H1 (cell line): ENCODE measurements around the gene ZNF425. TPM values are rescaled to one million over a fixed set of nuclear protein-coding genes. Genes with fewer than 3 reads are reported as not detected.

Experiments
- CTCF ChIA-PET: fragments of 300-600 bp; sonication (Branson Sonifier 250); formaldehyde crosslinking; loops from one replicate; lab custom pipeline; 2021; ENCODE audit not compliant: partially characterized antibody; lab: Charles Lee
- POLR2A ChIA-PET: fragments of 300-600 bp; sonication (Branson Sonifier 250); formaldehyde crosslinking; loops from one replicate; lab custom pipeline; 2021; ENCODE audit warnings: inconsistent platforms; ENCODE audit not compliant: partially characterized antibody; lab: Charles Lee
- DNase-seq, 2 experiments: peaks; one replicate each; pipeline versions ENCODE4 v3.0.0 to v3.0.0-alpha.2; 2010 to 2022; ENCODE audit warnings: low spot score in 2 of 2, low read depth in 1 of 2, mixed read lengths in 1 of 2
- FAIRE-seq: peaks from 2 replicates; lab custom pipeline; 2011; peaks lifted over from hg19 to GRCh38; lab: Jason Lieb, UNC
- H2AFZ ChIP-seq: 2 replicates; pipeline ENCODE4 v1.8.1; 2012; ENCODE audit warnings: low read length, inconsistent platforms
- H2AK5ac ChIP-seq: 2 replicates; pipeline ENCODE4 v1.6.1; 2013; ENCODE audit warnings: low read depth, low read length
- H2BK120ac ChIP-seq: replicated peaks from 2 replicates; pipeline ENCODE3; 2013; ENCODE audit warnings: low read depth, low read length, inconsistent platforms
- H2BK12ac ChIP-seq: 2 replicates; pipeline ENCODE4 v1.6.1; 2013; ENCODE audit warnings: low read depth, low read length
- H2BK15ac ChIP-seq: 2 replicates; pipeline ENCODE4 v1.6.1; 2013; ENCODE audit warnings: low read length
- H2BK20ac ChIP-seq: 2 replicates; pipeline ENCODE4 v1.6.1; 2013; ENCODE audit warnings: low read length
- H2BK5ac ChIP-seq: 2 replicates; pipeline ENCODE4 v1.6.1; 2013; ENCODE audit warnings: low read depth, low read length
- H3K14ac ChIP-seq: 2 replicates; pipeline ENCODE4 v1.6.1; 2013; ENCODE audit warnings: inconsistent platforms; ENCODE audit not compliant: insufficient read length
- H3K18ac ChIP-seq: 2 replicates; pipeline ENCODE4 v1.6.1; 2013; ENCODE audit warnings: low read length; ENCODE audit errors: extremely low read depth
- H3K23ac ChIP-seq: 2 replicates; pipeline ENCODE4 v1.6.1; 2013; ENCODE audit warnings: inconsistent platforms; ENCODE audit not compliant: insufficient read length
- H3K23me2 ChIP-seq: 2 replicates; pipeline ENCODE4 v1.6.1; 2013; ENCODE audit warnings: low read depth, low read length
- H3K27ac ChIP-seq: 2 replicates; pipeline ENCODE4 v1.6.1; 2011; ENCODE audit warnings: low read depth, low read length, inconsistent platforms
- H3K27me3 ChIP-seq, 4 experiments: replicated peaks in 1 of 4; 1 replicate in 1 of 4; 2 replicates in 3 of 4; pipeline versions ENCODE4 v1.6.1 to v1.8.1; 2011 to 2013; ENCODE audit warnings: low read length in 3 of 4, mild to moderate bottlenecking in 3 of 4, inconsistent platforms in 2 of 4, mixed read lengths in 2 of 4, moderate library complexity in 1 of 4; ENCODE audit not compliant: control insufficient read depth in 3 of 4, insufficient read depth in 3 of 4; ENCODE audit errors: extremely low read depth in 1 of 4
- H3K36me3 ChIP-seq, 4 experiments: 2 replicates each; pipeline versions ENCODE4 v1.6.1 to v1.8.1; 2011 to 2013; ENCODE audit warnings: mild to moderate bottlenecking in 4 of 4, low read length in 3 of 4, moderate library complexity in 2 of 4, control low read depth in 1 of 4, inconsistent platforms in 1 of 4; ENCODE audit not compliant: insufficient read depth in 4 of 4, control insufficient read depth in 2 of 4
- H3K4ac ChIP-seq: replicated peaks from 2 replicates; pipeline ENCODE3; 2013; ENCODE audit warnings: low read length, low read depth, mixed read lengths, inconsistent platforms; ENCODE audit not compliant: insufficient read length
- H3K4me1 ChIP-seq, 4 experiments: replicated peaks in 1 of 4; 1 replicate in 1 of 4; 2 replicates in 3 of 4; pipeline versions ENCODE4 v1.6.1 to v1.8.1; 2011 to 2013; ENCODE audit warnings: low read length in 3 of 4, inconsistent platforms in 2 of 4, mixed read lengths in 1 of 4; ENCODE audit not compliant: insufficient read depth in 4 of 4, control insufficient read depth in 3 of 4
- H3K4me2 ChIP-seq, 2 experiments: 2 replicates each; pipeline versions ENCODE4 v1.6.1 to v1.8.1; 2011 to 2013; ENCODE audit warnings: low read depth in 2 of 2, low read length in 2 of 2, control low read depth in 1 of 2, inconsistent platforms in 1 of 2, mild to moderate bottlenecking in 1 of 2; ENCODE audit not compliant: insufficient read depth in 1 of 2
- H3K4me3 ChIP-seq, 4 experiments: fragments of 200-600, 300-600 bp in 1 of 4; sonication (generic), shearing (Covaris generic), sonication (Bioruptor Twin) in 1 of 4; 2 replicates each; pipeline versions ENCODE4 v1.5.1 to v1.8.1; 2011 to 2016; ENCODE audit warnings: low read length in 4 of 4, low read depth in 3 of 4, control low read depth in 2 of 4, inconsistent platforms in 2 of 4, mild to moderate bottlenecking in 2 of 4, mixed read lengths in 1 of 4, moderate library complexity in 1 of 4; ENCODE audit not compliant: insufficient read depth in 2 of 4; ENCODE audit errors: extremely low read depth in 1 of 4
- H3K56ac ChIP-seq: replicated peaks from 2 replicates; pipeline ENCODE3; 2013; ENCODE audit warnings: low read depth, mild to moderate bottlenecking, mixed read lengths, low read length, inconsistent platforms; ENCODE audit not compliant: insufficient read length
- H3K79me1 ChIP-seq: 2 replicates; pipeline ENCODE4 v1.6.1; 2013; ENCODE audit warnings: low read depth, low read length, control low read depth
- H3K79me2 ChIP-seq, 2 experiments: 2 replicates each; pipeline versions ENCODE4 v1.6.1 to v1.8.1; 2012 to 2013; ENCODE audit warnings: low read length in 2 of 2, mild to moderate bottlenecking in 2 of 2, inconsistent platforms in 1 of 2; ENCODE audit not compliant: insufficient read depth in 2 of 2, control insufficient read depth in 1 of 2
- H3K9ac ChIP-seq, 4 experiments: replicated peaks in 1 of 4; 1 replicate in 1 of 4; 2 replicates in 3 of 4; pipeline versions ENCODE4 v1.6.1 to v1.8.1; 2011 to 2013; ENCODE audit warnings: low read depth in 3 of 4, low read length in 3 of 4, control low read depth in 2 of 4, mild to moderate bottlenecking in 2 of 4, moderate library complexity in 2 of 4, inconsistent platforms in 1 of 4; ENCODE audit errors: extremely low read depth in 1 of 4
- H3K9me3 ChIP-seq, 2 experiments: 2 replicates each; pipeline versions ENCODE4 v1.6.1 to v1.8.1; 2012 to 2013; ENCODE audit warnings: mild to moderate bottlenecking in 2 of 2, moderate library complexity in 2 of 2, control low read depth in 1 of 2, inconsistent platforms in 1 of 2, low read depth in 1 of 2, low read length in 1 of 2, mixed read lengths in 1 of 2; ENCODE audit not compliant: insufficient read depth in 2 of 2
- H4K20me1 ChIP-seq, 2 experiments: replicated peaks in 1 of 2; 2 replicates each; pipeline versions ENCODE3 to v1.8.1; 2011 to 2013; ENCODE audit warnings: inconsistent platforms in 2 of 2, low read length in 2 of 2, mild to moderate bottlenecking in 1 of 2; ENCODE audit not compliant: insufficient read depth in 2 of 2, control insufficient read depth in 1 of 2
- H4K5ac ChIP-seq: 2 replicates; pipeline ENCODE4 v1.6.1; 2013; ENCODE audit warnings: low read length, low read depth, mixed read lengths, inconsistent platforms; ENCODE audit not compliant: insufficient read length
- H4K8ac ChIP-seq: 2 replicates; pipeline ENCODE4 v1.8.0; 2013; ENCODE audit warnings: mild to moderate bottlenecking, moderate library complexity, low read length, inconsistent platforms; ENCODE audit not compliant: insufficient read depth; ENCODE audit errors: extremely low read depth
- H4K91ac ChIP-seq: replicated peaks from 2 replicates; pipeline ENCODE3; 2013; ENCODE audit warnings: low read length, mixed read lengths, inconsistent platforms; ENCODE audit not compliant: insufficient read length
- CHD2 ChIP-seq: IDR thresholded peaks from 2 replicates; pipeline ENCODE4 v1.6.1; 2012; ENCODE audit warnings: low read length, improper control_type of control experiment
- EGR1 ChIP-seq: IDR thresholded peaks from 2 replicates; pipeline ENCODE4 v1.6.1; 2011; ENCODE audit warnings: low read depth, low read length, borderline replicate concordance
- GABPA ChIP-seq: IDR thresholded peaks from 2 replicates; pipeline ENCODE4 v1.6.1; 2011; ENCODE audit warnings: mild to moderate bottlenecking, low read length, moderate library complexity, borderline replicate concordance; ENCODE audit not compliant: insufficient read depth
- KDM5A ChIP-seq: fragments of 200-600 bp; IDR thresholded peaks from 2 replicates; pipeline ENCODE4 v1.7.1; 2012; ENCODE audit warnings: mild to moderate bottlenecking, low read length, inconsistent platforms, mixed read lengths
- MAFK ChIP-seq: IDR thresholded peaks from 2 replicates; pipeline ENCODE4 v1.6.1; 2012; ENCODE audit warnings: low read depth, mild to moderate bottlenecking, improper control_type of control experiment, low read length
- RBBP5 ChIP-seq: IDR thresholded peaks from 2 replicates; pipeline ENCODE4 v1.7.1; 2012; ENCODE audit warnings: low read depth, mild to moderate bottlenecking, inconsistent platforms, low read length, moderate library complexity, borderline replicate concordance
- SIRT6 ChIP-seq: IDR thresholded peaks from one replicate; pipeline ENCODE4 v1.7.1; 2012; ENCODE audit warnings: low read length, inconsistent platforms
- SIX5 ChIP-seq: IDR thresholded peaks from 2 replicates; pipeline ENCODE4 v1.6.1; 2011; ENCODE audit warnings: mild to moderate bottlenecking, low read depth, low read length
- SP4 ChIP-seq: IDR thresholded peaks from 2 replicates; pipeline ENCODE4 v1.6.1; 2012; ENCODE audit warnings: low read length, inconsistent platforms
- TAF7 ChIP-seq: optimal IDR thresholded peaks from 2 replicates; pipeline ENCODE3; 2011; ENCODE audit warnings: low read depth, mild to moderate bottlenecking, inconsistent platforms, low read length, moderate library complexity, borderline replicate concordance
- TCF12 ChIP-seq: IDR thresholded peaks from 2 replicates; pipeline ENCODE4 v1.6.1; 2011; ENCODE audit warnings: low read depth, mild to moderate bottlenecking, low read length
- YY1 ChIP-seq: IDR thresholded peaks from 2 replicates; pipeline ENCODE4 v1.6.1; 2011; ENCODE audit warnings: low read depth, mild to moderate bottlenecking, low read length
- whole genome bisulfite sequencing, 2 experiments: shearing (Covaris generic) in 1 of 2; methylation state at CpG; one replicate each; pipeline versions ENCODE4 v1.1.6 to v1.1.7; 2013 to 2015; ENCODE audit warnings: low lambda C conversion rate in 2 of 2, mixed read lengths in 2 of 2, inconsistent platforms in 1 of 2, low coverage in 1 of 2, missing lambda C conversion rate in 1 of 2; ENCODE audit not compliant: insufficient replicate concordance in 2 of 2, insufficient coverage in 1 of 2, insufficient read length in 1 of 2; ENCODE audit errors: extremely low coverage in 1 of 2, missing lambda C conversion rate in 1 of 2; 5-methylcytosine and 5-hydroxymethylcytosine counted together
- polyA plus RNA-seq, 7 experiments: library from polyadenylated mRNA; depleted of rRNA in 3 of 7; stranded (reverse) in 5 of 7; unstranded in 2 of 7; fragments of >200 nt in 5 of 7; fragments of 200-250 nt in 2 of 7; gene quantifications; 1 replicate in 5 of 7; 2 replicates in 1 of 7; 4 replicates in 1 of 7; pipeline versions ENCODE4 v1.2.1 to v1.2.3, GENCODE V29; 2011 to 2013; ENCODE audit warnings: missing spikeins in 2 of 7, mixed read lengths in 2 of 7
- total RNA-seq: library from RNA; stranded (reverse); fragmentation: NEBNext Ultra II Directional; extraction: Animal tissue kit (Norgen Biotek cat#: 25700); gene quantifications from 2 replicates; pipeline ENCODE4 v1.2.1, GENCODE V29; 2021

Gene ZNF425
- total and polyA plus RNA-seq, 2 of the 8 experiments (the other 6 are each of a cell fraction or from before 2014, with no cell fraction given) = 3.4 to 6.1 TPM

- H2AFZ ChIP-seq = no peak overlapping the region
- no peaks in the 10 kb centered on the region for H3K27me3 ChIP-seq
- no peak for TF ChIP-seq KDM5A
- no peak for TF ChIP-seq TCF12
- TF ChIP-seq SIX5 = no peak
- no peak for TF ChIP-seq MAFK
- TF ChIP-seq RBBP5 = no peak
- TF ChIP-seq GABPA = no peak
- no peak for TF ChIP-seq EGR1
- TF ChIP-seq TAF7 = no peak
- no peak for TF ChIP-seq SIRT6
- no peak for TF ChIP-seq YY1
- TF ChIP-seq SP4 = no peak
- TF ChIP-seq CHD2 = no peak
- H3K27ac ChIP-seq = no peak overlapping the region
- H3K4me1 ChIP-seq = no peaks in the 10 kb centered on the region; a peak in 1 of 7 replicates
- H3K79me1 ChIP-seq = no peaks in the 10 kb centered on the region
- H4K91ac ChIP-seq = no peak overlapping the region
- H3K18ac ChIP-seq = no peak overlapping the region
- H2BK5ac ChIP-seq = no peak overlapping the region
- no peak overlapping the region for H2BK12ac ChIP-seq
- no peaks in the 10 kb centered on the region for H3K23me2 ChIP-seq
- H2AK5ac ChIP-seq = no peak overlapping the region
- no peak overlapping the region for H3K4me3 ChIP-seq
- no peak overlapping the region for H2BK15ac ChIP-seq
- ChIA-PET CTCF (interaction anchor here (2.0 to 4.4 kb wide), 3 partner anchors 9 to 68 kb away, joined by 5 to 22 read pairs (median 6); no protein-coding TSS in a partner anchor), POLR2A (interaction anchor here (0.6 to 2.1 kb wide), 2 partner anchors 14 to 77 kb away, joined by 3 to 9 read pairs; no protein-coding TSS in a partner anchor)
- H3K36me3 ChIP-seq = peaks cover 13 to 35% (median 27%) of the 10 kb centered on the region in 4 experiments
- no peak overlapping the region for H2BK20ac ChIP-seq
- H4K5ac ChIP-seq = no peak overlapping the region
- H3K9me3 ChIP-seq = no peaks in the 10 kb centered on the region
- H3K4me2 ChIP-seq = no peak overlapping the region
- H4K20me1 ChIP-seq = peaks cover 0 to 3% of the 10 kb centered on the region in 2 experiments
- H3K4ac ChIP-seq = no peak overlapping the region
- no peak overlapping the region for H4K8ac ChIP-seq
- H2BK120ac ChIP-seq = no peak overlapping the region
- H3K23ac ChIP-seq = no peak overlapping the region
- H3K9ac ChIP-seq = no peak overlapping the region
- no peak overlapping the region for H3K14ac ChIP-seq
- H3K56ac ChIP-seq = no peak overlapping the region
- 79% methylated on average over 3 of the region's 3 CpGs; no CpG with 5 or more reads in 1 of the 2 experiments for WGBS, 2 experiments
- no peak for FAIRE-seq
- H3K79me2 ChIP-seq = peaks cover 0 to 3% of the 10 kb centered on the region in 2 experiments; a peak in 1 of 4 replicates
- no peak for DNase-seq
Observed at GRCh38 chr7:149074116-149074885, 51.8 kb downstream of the ZNF425 start.
